Mesenchymal stem cell (in vitro differentiated cells and primary cell): ENCODE data around the gene RNF152.

ENCODE experiments used
- DNase-seq: peaks from one replicate; pipeline ENCODE4 v3.0.0-alpha.2; 2013
- H2AFZ ChIP-seq: one replicate; pipeline ENCODE4 v1.6.1; 2013; ENCODE audit warnings: low read depth, mild to moderate bottlenecking, control low read depth, inconsistent platforms, low read length, moderate library complexity
- H2AK5ac ChIP-seq: 2 replicates; pipeline ENCODE4 v1.6.1; 2013; ENCODE audit warnings: low read length, moderate library complexity, mild to moderate bottlenecking, inconsistent platforms; ENCODE audit not compliant: severe bottlenecking
- H2BK120ac ChIP-seq: one replicate; pipeline ENCODE4 v1.6.1; 2013; ENCODE audit warnings: low read depth, mild to moderate bottlenecking, inconsistent platforms, low read length, moderate library complexity
- H2BK12ac ChIP-seq, 2 experiments: one replicate each; pipeline ENCODE4 v1.6.1; 2013; ENCODE audit warnings: inconsistent platforms in 2 of 2, low read length in 2 of 2, mild to moderate bottlenecking in 2 of 2, moderate library complexity in 2 of 2, control low read depth in 1 of 2
- H2BK15ac ChIP-seq: one replicate; pipeline ENCODE4 v1.6.1; 2013; ENCODE audit warnings: mild to moderate bottlenecking, low read depth, inconsistent platforms; ENCODE audit not compliant: poor library complexity, severe bottlenecking
- H2BK5ac ChIP-seq: 2 replicates; pipeline ENCODE4 v1.6.1; 2013; ENCODE audit warnings: low read depth, mild to moderate bottlenecking, low read length, control low read depth, inconsistent platforms; ENCODE audit not compliant: poor library complexity, severe bottlenecking
- H3K14ac ChIP-seq, 2 experiments: one replicate each; pipeline ENCODE4 v1.6.1; 2013; ENCODE audit warnings: inconsistent platforms in 2 of 2, low read length in 2 of 2, control low read depth in 1 of 2, mild to moderate bottlenecking in 1 of 2, moderate library complexity in 1 of 2
- H3K18ac ChIP-seq, 2 experiments: one replicate each; pipeline ENCODE4 v1.6.1; 2013; ENCODE audit warnings: inconsistent platforms in 2 of 2, low read length in 2 of 2, control low read depth in 1 of 2, low read depth in 1 of 2, mild to moderate bottlenecking in 1 of 2
- H3K23ac ChIP-seq, 2 experiments: one replicate each; pipeline ENCODE4 v1.6.1; 2013; ENCODE audit warnings: inconsistent platforms in 2 of 2, low read length in 2 of 2, mild to moderate bottlenecking in 2 of 2, moderate library complexity in 2 of 2, control low read depth in 1 of 2
- H3K27ac ChIP-seq: 2 replicates; pipeline ENCODE4 v1.5.1; 2013; ENCODE audit warnings: mild to moderate bottlenecking, moderate library complexity, low read length, control low read depth, inconsistent platforms; ENCODE audit not compliant: poor library complexity, severe bottlenecking
- H3K27me3 ChIP-seq, 2 experiments: 2 replicates each; pipeline versions ENCODE4 v1.6.1 to v1.7.0; 2013; ENCODE audit warnings: low read length in 2 of 2, mild to moderate bottlenecking in 2 of 2, moderate library complexity in 2 of 2, control low read depth in 1 of 2, inconsistent platforms in 1 of 2; ENCODE audit not compliant: control insufficient read depth in 1 of 2, insufficient read depth in 1 of 2
- H3K36me3 ChIP-seq, 2 experiments: 2 replicates each; pipeline versions ENCODE4 v1.6.1 to v1.7.0; 2013; ENCODE audit warnings: low read length in 2 of 2, control low read depth in 1 of 2, inconsistent platforms in 1 of 2, low read depth in 1 of 2, mild to moderate bottlenecking in 1 of 2; ENCODE audit not compliant: insufficient read depth in 2 of 2, control insufficient read depth in 1 of 2
- H3K4ac ChIP-seq, 2 experiments: one replicate each; pipeline ENCODE4 v1.6.1; 2013; ENCODE audit warnings: inconsistent platforms in 2 of 2, low read length in 2 of 2, mild to moderate bottlenecking in 2 of 2, moderate library complexity in 2 of 2, control low read depth in 1 of 2, low read depth in 1 of 2
- H3K4me1 ChIP-seq: 2 replicates; pipeline ENCODE4 v1.6.1; 2013; ENCODE audit warnings: low read depth, low read length, control low read depth; ENCODE audit not compliant: control insufficient read depth, insufficient read depth
- H3K4me2 ChIP-seq: 2 replicates; pipeline ENCODE4 v1.6.1; 2013; ENCODE audit warnings: low read length, mild to moderate bottlenecking, inconsistent platforms; ENCODE audit not compliant: poor library complexity, severe bottlenecking
- H3K4me3 ChIP-seq, 2 experiments: 2 replicates each; pipeline versions ENCODE4 v1.5.1 to v1.7.0; 2013; ENCODE audit warnings: low read length in 2 of 2, mild to moderate bottlenecking in 2 of 2, control low read depth in 1 of 2, low read depth in 1 of 2; ENCODE audit not compliant: insufficient read depth in 1 of 2
- H3K79me1 ChIP-seq: replicated peaks from 2 replicates; pipeline ENCODE4 v1.6.1; 2013; ENCODE audit warnings: mild to moderate bottlenecking, control low read depth, low read length, inconsistent platforms; ENCODE audit not compliant: poor library complexity, severe bottlenecking
- H3K9ac ChIP-seq: 2 replicates; pipeline ENCODE4 v1.7.0; 2013; ENCODE audit warnings: mild to moderate bottlenecking, low read length, moderate library complexity
- H3K9me3 ChIP-seq: 2 replicates; pipeline ENCODE4 v1.7.0; 2013; ENCODE audit warnings: mild to moderate bottlenecking, low read length; ENCODE audit not compliant: control insufficient read depth
- H4K8ac ChIP-seq: one replicate; pipeline ENCODE4 v1.6.1; 2013; ENCODE audit warnings: inconsistent platforms, mild to moderate bottlenecking, low read length, moderate library complexity
- H4K91ac ChIP-seq: one replicate; pipeline ENCODE4 v1.6.1; 2013; ENCODE audit warnings: mild to moderate bottlenecking, low read length, inconsistent platforms
- WGBS: methylation state at CpG from one replicate; pipeline ENCODE4 v1.1.7; 2013; ENCODE audit warnings: mixed read lengths; 5-methylcytosine and 5-hydroxymethylcytosine counted together

Gene RNF152

GRCh38 chr18:61772293-61772848 lies 120.4 kb downstream of the RNF152 start:
- Histone ChIP-seq H2BK120ac (no peak overlapping the region), H3K14ac (no peak overlapping the region), H2BK15ac (no peak overlapping the region), H3K4me2 (no peak overlapping the region), H3K79me1 (no peaks in the 10 kb centered on the region), H2BK12ac (no peak overlapping the region), H3K23ac (no peak overlapping the region), H3K27me3 (no peaks in the 10 kb centered on the region), H3K4me3 (no peak overlapping the region), H3K9ac (no peak overlapping the region), H3K36me3 (no peaks in the 10 kb centered on the region), H2AK5ac (no peak overlapping the region), H2BK5ac (no peak overlapping the region), H4K91ac (no peak overlapping the region), H3K9me3 (peaks cover 19% of the 10 kb centered on the region), H3K4ac (no peak overlapping the region), H4K8ac (no peak overlapping the region), H3K4me1 (no peaks in the 10 kb centered on the region), H3K18ac (no peak overlapping the region), H2AFZ (no peak overlapping the region), H3K27ac (no peak overlapping the region)
- DNase-seq: no peak
- WGBS: 93% methylated on average over 1 of the region's 2 CpGs

- H3K18ac ChIP-seq: no peak overlapping the region
- no peak overlapping the region for H3K4me3 ChIP-seq
- peaks cover 16% of the 10 kb centered on the region for H3K9me3 ChIP-seq
- no peak overlapping the region for H3K23ac ChIP-seq
- H2AK5ac ChIP-seq: no peak overlapping the region
- no peaks in the 10 kb centered on the region for H3K36me3 ChIP-seq
- H4K8ac ChIP-seq: no peak overlapping the region
- no peak overlapping the region for H4K91ac ChIP-seq
- H2AFZ ChIP-seq: no peak overlapping the region
- WGBS: 92% methylated on average over 1 of the region's 2 CpGs
- H3K79me1 ChIP-seq: no peaks in the 10 kb centered on the region
- no peak overlapping the region for H3K9ac ChIP-seq
- H3K27me3 ChIP-seq: no peaks in the 10 kb centered on the region
- DNase-seq: no peak
- H2BK5ac ChIP-seq: no peak overlapping the region
- H3K14ac ChIP-seq: no peak overlapping the region
- no peak overlapping the region for H3K4me2 ChIP-seq
- no peak overlapping the region for H3K4ac ChIP-seq
- H2BK15ac ChIP-seq: no peak overlapping the region
- no peak overlapping the region for H3K27ac ChIP-seq
- H3K4me1 ChIP-seq: no peaks in the 10 kb centered on the region
- H2BK120ac ChIP-seq: no peak overlapping the region
- no peak overlapping the region for H2BK12ac ChIP-seq
Observed at GRCh38 chr18:61771861-61772260, 120.9 kb downstream of the RNF152 start.

GRCh38 chr18:61770279-61770678 lies 122.5 kb downstream of the RNF152 start:
- WGBS: 100% methylated on average over 2 of the region's 3 CpGs
- Histone ChIP-seq H3K9ac (no peak overlapping the region), H3K4ac (no peak overlapping the region), H2BK15ac (no peak overlapping the region), H3K14ac (no peak overlapping the region), H2AK5ac (no peak overlapping the region), H3K4me1 (peaks cover under 1% of the 10 kb centered on the region), H2BK120ac (no peak overlapping the region), H4K8ac (no peak overlapping the region), H2BK5ac (no peak overlapping the region), H3K9me3 (peaks cover 7% of the 10 kb centered on the region), H3K23ac (no peak overlapping the region), H3K79me1 (no peaks in the 10 kb centered on the region), H2BK12ac (peak overlapping the region in 1 of 2 experiments; percentile 2), H3K27ac (no peak overlapping the region), H3K27me3 (no peaks in the 10 kb centered on the region), H3K18ac (no peak overlapping the region), H3K36me3 (no peaks in the 10 kb centered on the region), H2AFZ (peak overlapping the region; percentile 20), H4K91ac (no peak overlapping the region), H3K4me3 (no peak overlapping the region), H3K4me2 (no peak overlapping the region)
- DNase-seq: no peak

GRCh38 chr18:61766266-61766884 lies 126.4 kb downstream of the RNF152 start:
- peaks cover 2% of the 10 kb centered on the region for H3K9me3 ChIP-seq
- H3K36me3 ChIP-seq: no peaks in the 10 kb centered on the region

More at GRCh38 chr18:61766266-61766884, 126.4 kb downstream of the RNF152 start:
- Histone ChIP-seq H3K18ac (no peak overlapping the region), H4K91ac (no peak overlapping the region), H3K79me1 (no peaks in the 10 kb centered on the region), H2BK12ac (no peak overlapping the region), H3K4me1 (peaks cover 2% of the 10 kb centered on the region), H3K27ac (no peak overlapping the region), H3K27me3 (no peaks in the 10 kb centered on the region), H3K9ac (no peak overlapping the region), H2AFZ (no peak overlapping the region), H3K4me3 (no peak overlapping the region), H3K4me2 (no peak overlapping the region), H2BK5ac (no peak overlapping the region), H4K8ac (no peak overlapping the region), H3K4ac (no peak overlapping the region), H2AK5ac (no peak overlapping the region), H3K14ac (no peak overlapping the region), H3K23ac (no peak overlapping the region), H2BK120ac (no peak overlapping the region), H2BK15ac (no peak overlapping the region)
- WGBS: no CpG with 5 or more reads among the region's 2 CpGs
- no peak for DNase-seq
